NCI-H2196 (cell line): ENCODE data around the gene TPTE2.
"Not testable (repeated sequence)": the region's sequence is repeated elsewhere in the genome, so short reads cannot be mapped to it uniquely, and the experiment has no call there.

Experiments used
- DNase-seq: peaks from one replicate; lab custom pipeline; 2025; ENCODE audit not compliant: unreplicated experiment; lab: John Stamatoyannopoulos, UW

TPTE2 gene

DNA sequence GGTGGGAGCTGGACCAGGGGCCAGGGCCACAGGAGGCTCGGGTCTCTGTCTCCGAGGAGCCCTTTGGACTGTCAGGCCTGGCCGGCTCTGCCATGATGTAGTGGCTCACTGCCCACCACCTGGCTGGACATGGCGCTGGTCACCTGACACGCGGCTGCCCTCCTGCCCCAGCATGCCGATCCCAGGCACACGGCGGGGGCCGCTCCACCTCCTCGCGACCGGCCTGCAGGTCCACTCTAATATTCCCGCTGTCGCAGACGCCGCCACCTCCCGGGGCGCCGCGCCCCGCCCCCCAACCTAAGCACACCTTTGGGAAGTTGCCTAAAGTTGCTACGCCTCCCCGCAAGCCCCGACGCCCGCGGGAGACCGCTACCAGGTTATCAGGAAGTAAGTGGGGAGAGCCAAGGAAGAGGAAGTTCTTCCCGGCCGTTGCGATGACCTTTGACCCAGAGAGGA, at the start of gene TPTE2:
Gene TPTE2 (minus strand): TSS at position 406 of the 456 bp plus-strand sequence. CDS start 58,298 bp downstream, outside the sequence.
- not testable (repeated sequence) for DNase-seq

DNA sequence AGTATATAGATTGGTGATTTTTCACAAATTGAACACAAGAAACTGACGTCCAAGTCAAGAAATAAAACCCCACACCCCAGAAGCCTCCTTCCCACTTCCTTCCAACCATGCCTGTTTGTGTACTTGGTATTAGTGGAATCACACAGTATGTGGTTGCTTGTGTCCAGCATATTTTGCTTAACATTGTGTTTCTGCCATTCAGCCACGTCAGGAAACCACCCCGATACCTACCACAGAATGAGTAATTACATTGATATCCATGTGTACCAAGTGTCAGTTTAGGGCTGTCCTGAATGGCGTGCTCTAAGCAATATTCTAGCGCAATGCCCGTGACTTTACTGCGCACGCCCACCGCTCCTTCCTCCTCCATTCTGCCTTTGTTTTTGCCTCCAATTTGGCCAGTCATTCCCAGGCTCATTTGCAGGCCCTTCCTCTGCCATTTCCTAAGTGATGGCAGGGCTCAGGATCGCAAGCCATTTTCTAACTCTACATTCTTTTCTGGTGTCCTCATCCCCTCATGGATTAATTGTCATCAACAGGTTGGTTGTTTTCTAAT, 46.3 kb upstream of the TPTE2 start:
- no peak for DNase-seq

DNA sequence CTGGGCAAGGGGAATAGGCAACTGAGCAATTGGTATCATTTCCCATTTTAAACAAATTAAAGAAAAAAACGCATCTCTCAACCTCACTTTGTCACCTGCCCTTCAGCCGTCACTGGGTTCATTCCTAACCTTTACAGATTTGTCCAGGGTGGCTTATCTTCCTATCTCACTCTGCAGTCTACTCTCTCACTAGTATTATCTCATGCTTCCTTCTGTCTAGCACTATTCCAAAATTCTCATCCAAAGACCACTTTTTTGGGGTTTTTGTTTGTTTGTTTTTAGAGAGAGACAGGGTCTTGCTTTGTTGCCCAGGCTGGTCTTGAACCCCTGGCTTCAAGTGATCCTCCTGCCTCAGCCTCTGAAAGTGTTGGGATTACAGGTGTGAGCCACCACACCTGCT, 45.4 kb upstream of the TPTE2 start:
- no peak for DNase-seq

DNA sequence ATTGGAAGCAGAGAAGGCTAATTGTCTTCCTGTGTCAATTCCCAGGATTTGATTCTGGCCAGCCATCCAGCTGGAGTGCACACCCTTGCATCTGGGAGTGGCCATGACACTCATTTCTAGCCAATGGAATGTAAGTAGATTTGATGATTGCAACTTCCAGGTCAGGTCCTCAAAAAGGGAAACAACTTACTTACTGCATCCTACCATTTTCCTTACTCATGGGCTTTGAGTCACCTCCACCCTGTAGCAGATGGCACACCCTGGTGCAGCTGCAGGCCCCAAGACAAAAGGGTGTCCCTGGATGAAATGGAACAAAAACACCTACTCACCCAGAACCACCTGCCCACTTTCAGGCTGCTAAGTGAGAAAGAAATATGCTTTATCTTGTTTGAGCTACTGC, 44.8 kb upstream of the TPTE2 start:
- DNase-seq: no peak

DNA sequence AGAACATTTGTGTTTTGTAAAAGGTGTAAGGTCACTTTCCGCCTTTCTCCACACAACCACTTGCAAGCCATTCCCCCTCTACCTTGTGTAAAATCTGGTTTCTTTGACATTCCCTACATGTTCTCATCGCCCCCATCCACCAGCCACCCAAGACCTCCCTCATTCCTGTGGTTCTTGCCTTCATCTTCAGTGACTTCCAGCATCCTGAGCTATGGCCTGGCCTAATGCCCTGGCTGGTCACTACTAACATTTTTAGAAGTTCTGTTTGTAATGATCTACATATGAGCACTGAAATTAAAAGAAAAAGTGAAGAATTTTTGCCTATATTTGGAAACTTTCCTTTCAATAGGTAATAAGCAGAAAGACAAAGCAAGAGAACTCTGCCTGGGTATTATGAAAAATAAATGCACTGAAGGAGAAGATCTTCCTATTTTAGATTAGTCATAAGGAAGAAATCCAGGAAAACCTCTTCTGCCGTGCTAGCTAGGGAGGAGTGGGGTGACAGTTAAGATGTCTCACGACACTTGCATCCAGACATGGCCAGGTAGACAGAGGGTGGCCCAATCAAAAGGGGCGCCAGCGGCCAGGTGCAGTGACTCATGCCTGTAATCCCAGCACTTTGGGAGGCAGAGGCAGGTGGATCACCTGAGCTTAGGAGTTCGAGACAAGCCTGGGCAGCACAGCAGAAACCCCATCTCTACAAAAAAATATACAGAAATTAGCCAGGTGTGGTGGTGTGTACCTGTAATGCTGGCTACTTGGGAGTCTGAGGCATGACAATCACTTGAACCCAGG, 44.0 kb upstream of the TPTE2 start:
- DNase-seq: no peak

DNA sequence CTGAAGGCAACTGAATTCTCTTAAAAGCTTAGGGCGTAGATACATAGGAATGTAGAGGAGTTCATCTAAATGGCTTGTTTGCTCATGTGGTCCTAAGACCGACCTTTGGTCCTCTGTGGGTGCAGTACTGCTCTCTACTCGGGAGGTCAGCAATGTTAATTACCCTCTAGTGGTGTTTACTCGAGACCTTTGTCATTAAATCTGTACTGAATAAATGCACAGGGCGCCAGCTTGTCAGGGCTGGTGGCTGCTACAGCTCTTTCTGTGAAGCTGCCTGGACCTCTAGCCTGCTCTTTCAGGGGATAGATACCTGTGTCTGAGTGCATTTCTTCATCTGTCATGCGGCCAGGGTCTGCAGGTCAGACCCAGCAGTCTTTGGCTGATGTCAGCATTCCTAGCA, 43.0 kb upstream of the TPTE2 start:
- no peak for DNase-seq

DNA sequence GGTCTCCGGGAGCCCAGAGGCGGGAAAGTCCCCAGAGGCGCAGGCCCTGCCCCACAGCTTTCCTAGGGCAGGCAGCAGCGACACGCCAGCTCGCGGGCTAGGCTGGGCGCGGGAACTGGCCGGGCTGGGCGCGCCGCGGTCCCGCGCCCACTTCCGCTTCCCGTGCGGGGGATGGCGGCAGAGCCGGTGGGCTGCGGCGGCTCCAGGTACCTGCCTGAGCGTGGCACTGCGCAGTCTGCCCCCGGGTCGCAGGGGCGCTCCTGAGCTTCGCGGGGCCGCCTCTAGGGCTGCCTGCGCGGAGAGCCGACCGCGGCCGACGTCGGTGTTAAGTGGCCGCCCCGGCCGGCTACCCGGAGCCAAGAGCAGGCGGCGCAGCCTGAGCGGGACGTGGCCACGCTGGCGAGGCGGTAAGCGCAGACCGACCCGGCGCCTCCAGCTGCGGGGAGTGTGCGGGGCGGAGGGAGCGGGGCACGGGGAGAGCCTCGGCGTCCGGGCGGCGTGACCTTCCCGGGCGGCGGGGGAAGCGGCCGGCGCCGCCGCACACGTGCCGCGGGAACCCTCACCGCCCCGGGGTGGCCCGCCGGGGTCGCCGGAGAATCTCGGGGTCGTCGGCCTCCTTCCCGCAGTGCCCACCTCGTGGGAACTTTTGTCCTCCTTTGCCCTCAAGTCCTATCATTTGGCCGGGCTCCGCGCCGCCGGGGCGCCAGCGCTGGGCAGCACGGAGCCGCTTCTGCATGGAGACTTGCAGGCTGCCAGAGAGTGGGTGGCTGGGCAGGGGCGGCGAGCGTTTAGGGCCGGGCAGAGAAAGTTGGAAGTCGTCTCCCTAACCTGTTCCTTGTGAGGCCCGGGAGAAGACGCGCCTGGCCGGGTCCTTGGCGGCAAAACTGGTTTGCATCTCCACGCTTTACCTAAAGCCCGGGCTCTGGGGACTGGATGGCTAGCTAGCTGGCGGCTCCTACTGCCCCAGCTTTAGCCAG, 40.7 kb upstream of the TPTE2 start:
- DNase-seq: peak; percentile 9

DNA sequence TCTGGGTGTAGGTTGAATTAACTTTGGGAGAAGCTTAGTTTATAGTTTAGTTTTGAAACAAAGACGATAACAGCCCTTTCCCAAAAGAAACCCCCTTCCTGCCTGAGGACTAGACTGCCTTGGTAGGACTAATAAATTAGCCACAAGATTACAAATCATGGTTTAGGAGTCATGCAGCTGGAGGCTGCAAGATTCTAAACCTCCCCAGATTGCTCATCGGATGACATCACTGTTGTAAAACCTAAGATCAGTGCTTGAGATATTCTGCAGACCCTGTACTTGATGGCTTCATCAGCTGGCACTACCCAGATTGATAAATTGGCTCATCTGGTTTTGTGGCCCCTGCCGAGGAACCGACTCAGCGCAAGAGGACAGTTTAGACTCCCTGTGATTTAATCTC, 36.2 kb upstream of the TPTE2 start:
- DNase-seq: no peak

DNA sequence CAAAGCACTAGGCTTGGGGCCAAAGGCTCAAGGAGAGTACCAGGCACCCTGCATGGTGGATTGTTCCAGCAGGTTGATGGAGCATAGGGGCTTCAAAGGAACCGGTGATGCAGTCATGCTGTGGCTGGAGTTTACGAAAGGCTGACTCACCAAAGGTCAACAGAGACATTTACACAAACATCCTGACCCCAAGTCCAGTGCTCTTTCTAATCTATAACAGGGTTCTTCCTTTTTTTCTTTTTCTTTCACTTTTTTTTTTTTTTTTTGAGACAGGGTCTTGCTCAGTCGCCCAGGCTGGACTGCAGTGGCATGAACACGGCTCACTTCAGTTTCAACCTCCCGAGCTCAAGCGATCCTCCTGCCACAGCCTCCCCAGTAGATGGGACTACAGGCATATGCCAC, 35.6 kb upstream of the TPTE2 start:
- no peak for DNase-seq

DNA sequence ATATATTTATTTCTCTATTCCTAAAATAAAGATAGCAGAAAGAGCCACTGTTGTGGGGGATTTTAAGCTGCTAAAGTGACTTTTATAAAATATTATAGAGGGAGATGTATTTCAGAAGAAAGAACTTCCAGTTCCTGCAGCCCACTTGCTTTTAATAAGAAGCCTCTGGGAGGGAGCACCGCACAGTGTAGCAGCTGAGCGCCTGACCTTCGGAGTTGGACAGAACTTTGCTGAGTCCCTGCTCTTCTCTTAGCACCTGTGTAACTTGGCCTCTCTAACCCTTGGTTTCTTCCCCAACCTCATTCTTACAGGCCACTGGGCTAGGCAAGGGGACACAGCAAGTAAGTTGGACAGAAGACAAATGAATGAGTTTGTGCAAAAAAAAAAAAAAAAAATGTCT, 34.8 kb upstream of the TPTE2 start:
- no peak for DNase-seq

DNA sequence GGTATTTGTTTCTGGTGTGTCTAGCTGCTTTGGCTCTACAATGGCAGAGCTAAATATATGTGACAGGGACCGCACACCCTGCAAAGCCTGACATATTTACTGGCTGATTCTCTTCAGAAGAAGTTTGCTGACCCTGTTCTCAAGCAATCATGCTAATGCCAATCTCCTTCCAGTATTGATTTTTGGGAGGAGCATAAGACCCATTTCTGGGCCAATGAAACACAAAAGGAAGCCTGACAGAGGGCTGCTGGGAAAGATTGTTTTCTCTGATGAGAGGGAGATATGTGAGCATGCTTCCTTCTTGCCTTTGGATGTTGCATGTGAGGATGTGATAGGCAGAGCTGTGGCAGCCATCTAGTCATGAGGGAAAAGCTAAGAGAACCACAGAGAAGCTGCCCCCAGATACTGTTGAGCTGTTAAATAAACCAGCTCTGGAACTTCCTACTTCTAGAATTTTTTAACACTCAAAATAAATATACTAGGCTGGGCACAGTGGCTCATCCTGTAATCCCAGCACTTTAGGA, 31.4 kb upstream of the TPTE2 start:
- DNase-seq: no peak

DNA sequence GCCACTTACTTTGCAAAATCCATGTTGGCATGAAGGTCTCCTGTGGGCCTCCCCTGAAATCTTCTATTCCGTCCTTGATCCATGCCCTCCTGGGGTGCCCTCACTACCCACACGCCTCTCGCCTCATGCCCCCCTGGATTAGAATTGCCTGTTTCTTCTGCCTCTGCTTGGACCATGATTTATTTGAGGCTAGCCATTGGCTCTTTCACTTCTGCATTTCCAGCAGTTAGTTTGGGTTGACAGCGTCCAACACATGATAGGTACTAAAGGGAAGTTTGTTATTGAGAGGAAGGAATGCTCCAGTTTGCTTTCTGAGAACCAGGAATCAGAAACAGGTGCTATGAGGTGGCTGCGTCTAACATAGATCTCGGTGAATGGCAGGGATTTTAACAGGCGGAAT, 30.5 kb upstream of the TPTE2 start:
- DNase-seq: no peak

DNA sequence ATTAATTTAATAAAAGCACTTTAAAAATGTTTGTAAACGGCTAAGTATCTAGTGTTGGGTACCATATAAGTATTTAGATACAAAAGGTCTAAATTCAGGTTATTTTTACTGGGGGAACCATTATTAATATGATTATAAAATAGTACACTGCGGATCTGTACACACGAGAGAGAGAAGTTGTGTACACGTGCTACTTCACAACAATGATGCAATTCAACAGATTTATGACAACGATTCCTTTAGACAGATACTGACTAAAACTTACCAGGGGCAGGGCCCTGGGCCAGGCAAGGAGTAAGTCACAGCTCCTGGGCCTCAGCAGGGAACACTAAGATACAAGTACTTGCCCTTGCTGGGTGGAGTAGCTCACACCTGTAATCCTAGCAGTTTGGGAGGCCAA, 29.1 kb upstream of the TPTE2 start:
- no peak for DNase-seq

DNA sequence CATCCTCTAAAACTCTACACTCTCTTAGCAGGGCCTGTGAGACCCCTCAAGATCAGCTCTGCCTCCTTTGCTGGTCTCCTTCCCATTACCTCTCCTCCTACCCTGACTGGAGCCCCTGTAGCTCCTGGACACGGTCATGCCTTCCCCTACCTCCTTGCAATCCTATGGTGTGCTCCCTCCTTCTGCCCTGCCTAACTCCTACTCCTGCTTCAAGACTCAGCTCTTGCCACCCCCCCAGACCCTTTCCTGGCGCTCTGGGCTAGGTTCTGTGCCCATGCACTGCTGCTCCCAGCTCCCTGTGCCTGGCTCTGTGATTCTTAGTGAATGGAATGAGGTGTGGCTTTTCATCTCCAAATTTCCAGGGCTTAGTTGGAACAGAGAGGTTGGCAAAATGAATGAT, 28.0 kb upstream of the TPTE2 start:
- no peak for DNase-seq

DNA sequence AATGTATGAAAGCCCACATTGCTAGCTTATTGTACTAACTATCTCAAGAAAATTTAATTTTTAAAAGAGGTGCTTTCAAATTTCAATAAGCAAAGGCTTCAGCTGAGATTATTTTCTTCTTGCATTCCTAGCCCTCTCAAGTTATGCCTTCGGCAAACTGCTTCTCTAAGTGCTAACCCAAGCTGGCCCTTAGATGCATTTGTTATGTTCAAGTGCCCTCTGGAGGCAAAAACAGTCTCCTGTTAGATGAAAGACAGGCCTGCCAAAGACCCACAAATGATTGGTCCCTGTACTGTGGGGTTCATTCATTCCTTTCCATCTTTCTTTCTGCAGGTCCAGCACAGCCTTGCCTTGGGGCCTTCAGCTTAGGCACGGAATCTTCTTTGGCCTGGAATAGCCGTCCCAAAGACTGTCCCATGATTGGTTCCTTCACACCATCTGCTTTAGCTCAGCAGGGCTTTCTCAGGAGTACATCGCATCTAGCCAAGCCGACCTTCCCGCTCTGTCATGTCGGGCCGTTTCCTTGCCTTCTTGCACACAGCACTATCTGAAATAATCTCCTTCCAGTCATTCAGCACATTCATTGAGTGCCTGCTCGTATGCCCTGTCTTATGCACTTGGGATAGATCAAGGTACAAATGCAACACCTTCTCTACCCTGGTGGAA, 26.4 kb upstream of the TPTE2 start:
- no peak for DNase-seq

DNA sequence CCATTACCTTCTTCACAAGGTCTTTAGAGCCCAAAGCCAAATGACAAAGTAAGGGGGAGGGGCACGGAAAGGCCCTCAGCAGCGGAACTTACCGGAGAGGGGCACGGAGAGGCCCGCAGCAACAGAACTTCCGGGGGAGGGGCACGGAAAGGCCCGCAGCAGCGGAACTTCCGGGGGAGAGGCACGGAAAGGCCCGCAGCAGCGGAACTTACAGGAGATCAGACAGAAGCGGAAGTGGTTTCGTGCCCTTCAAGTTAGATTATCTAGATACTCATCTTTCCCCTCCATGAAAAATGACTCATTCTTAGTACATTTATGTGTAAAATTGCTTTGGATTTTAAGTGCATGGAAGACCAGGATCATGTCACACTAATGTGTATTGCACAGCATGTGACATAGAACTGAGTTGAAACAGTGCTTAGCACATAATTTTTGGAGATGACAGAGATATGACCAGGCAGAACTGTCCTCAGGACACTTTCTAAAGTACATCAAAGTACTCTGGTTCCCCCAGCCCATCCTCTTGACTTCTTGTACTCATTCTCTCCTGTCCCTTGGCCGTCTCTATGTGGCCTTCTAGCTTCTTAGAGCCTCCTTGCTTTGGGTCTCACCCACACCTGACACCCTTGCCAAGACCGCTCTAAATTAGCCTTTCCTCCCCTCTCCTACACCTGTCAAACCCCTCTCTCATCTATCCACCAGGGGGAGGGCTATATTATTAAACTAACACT, 25.7 kb upstream of the TPTE2 start:
- DNase-seq: no peak

DNA sequence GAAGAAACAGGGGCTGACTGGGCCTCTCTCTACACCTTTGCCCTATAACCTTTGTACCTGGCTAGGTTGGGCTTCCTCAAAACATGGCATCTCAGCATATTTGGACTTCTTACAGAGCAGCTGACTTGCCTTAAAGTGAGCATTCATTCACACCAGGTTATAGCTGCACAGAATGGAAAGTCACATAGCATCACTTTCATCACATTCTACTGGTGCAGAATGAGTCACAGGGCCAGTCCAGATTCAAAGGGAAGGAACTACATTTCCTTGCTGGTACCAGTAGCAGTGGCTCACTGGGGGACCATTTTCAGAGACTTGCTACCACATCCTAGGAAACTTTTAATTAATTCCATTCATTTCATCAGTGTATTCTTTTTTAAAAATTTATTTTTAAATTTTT, 20.3 kb upstream of the TPTE2 start:
- no peak for DNase-seq

DNA sequence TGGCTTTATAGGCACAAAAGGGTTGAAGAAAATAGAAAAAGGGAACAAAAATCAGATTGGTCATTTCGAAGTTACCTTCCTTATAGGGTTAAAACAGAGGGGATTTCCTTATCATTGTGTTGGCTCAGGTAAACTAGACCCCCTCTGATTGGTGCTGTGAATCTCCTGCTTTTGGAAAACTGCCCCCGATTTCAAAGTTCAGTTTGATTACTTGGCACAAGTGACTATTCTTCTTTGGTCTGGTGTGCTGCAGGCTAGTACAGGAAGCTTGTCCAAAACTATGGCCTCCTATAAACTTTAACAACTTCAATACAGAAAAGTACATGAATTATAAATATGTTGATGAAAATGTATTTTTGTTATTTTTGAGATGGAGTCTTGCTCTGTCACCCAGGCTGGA, 13.9 kb upstream of the TPTE2 start:
- DNase-seq: no peak

DNA sequence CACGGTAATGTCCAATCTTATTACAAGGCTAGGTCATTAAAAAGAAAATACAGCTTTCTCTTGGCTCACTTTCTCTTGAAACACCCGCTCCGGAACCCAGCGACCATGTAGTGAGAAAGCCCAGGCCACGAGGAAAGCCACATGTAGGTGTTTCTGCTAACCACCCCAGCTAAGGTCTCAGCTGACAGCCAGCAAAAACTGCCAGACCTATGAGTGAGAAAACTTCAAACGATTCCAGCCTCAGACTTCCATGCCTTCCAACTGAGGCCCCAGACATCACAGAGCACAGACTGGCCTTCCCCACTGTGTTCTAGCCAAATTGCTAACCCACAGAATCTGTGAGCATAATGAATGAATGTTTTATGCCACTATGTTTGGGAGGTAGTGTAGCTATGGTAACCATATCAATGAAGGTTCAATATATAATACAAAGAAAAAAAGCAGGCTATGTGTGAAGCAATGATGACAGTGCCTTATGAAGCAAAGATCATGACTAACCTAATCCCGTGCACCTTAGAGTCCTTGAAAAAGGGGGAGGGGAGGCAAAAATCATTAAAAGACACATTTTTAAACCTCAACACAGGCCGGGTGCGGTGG, 11.9 kb upstream of the TPTE2 start:
- no peak for DNase-seq

DNA sequence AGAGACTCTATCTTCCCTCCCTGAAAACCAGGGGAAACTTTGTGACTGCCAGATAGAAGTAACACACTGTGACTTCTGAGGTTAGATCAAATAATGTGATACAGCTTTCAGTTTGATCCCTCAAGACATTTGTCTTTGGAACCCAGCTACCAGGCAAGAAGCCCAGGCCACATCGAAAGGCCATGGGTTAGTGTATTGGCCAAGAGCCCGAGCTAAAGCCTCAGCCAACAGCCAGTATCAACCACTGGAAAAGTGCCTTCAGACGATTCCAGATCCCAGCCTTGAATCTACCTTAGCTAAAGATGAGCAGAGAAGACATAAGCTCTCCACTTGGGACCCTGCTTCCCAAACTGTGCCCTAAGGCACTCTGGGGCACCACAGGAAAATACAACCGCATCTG, 10.9 kb upstream of the TPTE2 start:
- DNase-seq: no peak
